Brain microvascular endothelial cell (primary cell): ENCODE data around the gene RAB20.

Source experiments
- DNase-seq: peaks from one replicate; pipeline ENCODE4 v3.0.0-alpha.2; 2020
- H3K27ac ChIP-seq: fragments of 250-450 bp; sonication (Bioruptor Pico); 2 replicates; pipeline ENCODE4 v1.5.1; 2020; ENCODE audit warnings: mild to moderate bottlenecking, moderate library complexity
- H3K27me3 ChIP-seq: fragments of 250-450 bp; sonication (Bioruptor Pico); replicated peaks from 2 replicates; pipeline ENCODE4 v1.5.1; 2020; ENCODE audit warnings: mild to moderate bottlenecking
- H3K36me3 ChIP-seq: fragments of 250-450 bp; sonication (Bioruptor Pico); replicated peaks from 2 replicates; pipeline ENCODE4 v1.5.1; 2020; ENCODE audit warnings: mild to moderate bottlenecking
- H3K4me3 ChIP-seq: 2 replicates; pipeline ENCODE4 v1.5.1; 2011; ENCODE audit warnings: low read depth, mild to moderate bottlenecking, control low read depth, low read length, moderate library complexity
- in situ Hi-C: cut with HindIII; loops from 2 replicates; pipeline ENCODE4 v1.10.0; 2017; ENCODE audit warnings: low sequenced_read_pairs, low pct_ligation_motif_present
- TF ChIP-seq, protein P1 (sequence below): IDR thresholded peaks from 2 replicates; pipeline ENCODE4 v1.5.1; 2011; ENCODE audit warnings: low read depth, mild to moderate bottlenecking, moderate library complexity, low read length, control low read depth, inconsistent platforms; ENCODE audit errors: missing control alignments

The RAB20 gene

DNA sequence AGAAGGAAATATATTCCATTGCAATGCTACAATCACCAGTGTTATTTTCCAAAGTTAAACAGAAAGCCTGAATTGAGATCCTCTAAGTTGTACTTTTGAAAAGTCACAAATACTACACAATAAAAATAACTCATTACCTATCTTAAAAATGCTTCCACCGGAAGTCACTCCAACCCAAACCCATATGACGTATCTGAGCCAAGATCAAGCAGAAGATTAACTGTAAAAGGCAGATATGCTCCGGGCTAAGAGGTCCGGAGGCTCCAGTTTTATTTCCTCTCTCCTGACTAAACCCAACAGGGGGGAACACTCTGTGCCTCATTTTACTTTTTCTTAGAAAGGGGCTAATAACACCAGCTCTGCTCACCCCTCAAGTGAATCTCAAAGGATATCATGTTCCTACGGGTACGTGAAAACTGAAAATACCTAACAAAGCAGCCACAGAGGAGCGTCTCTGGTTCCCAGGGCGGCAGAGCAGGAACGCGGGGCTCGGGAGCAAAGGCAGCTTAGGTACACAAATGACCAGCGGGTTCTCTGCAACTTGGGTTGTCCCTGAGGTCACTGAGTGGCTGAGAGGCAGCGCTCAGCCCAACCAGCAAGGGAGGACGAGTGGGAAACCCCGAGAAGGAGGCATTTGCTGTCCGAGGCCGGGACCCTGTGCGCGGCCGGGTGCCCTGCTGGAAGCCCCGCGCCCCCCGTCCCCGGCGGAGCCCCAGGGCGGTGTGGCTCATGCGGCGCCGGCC, 750 bp downstream of the RAB20 start:
- Histone ChIP-seq H3K36me3 (no peaks in the 10 kb centered on the region), H3K27ac (no peak overlapping the region), H3K27me3 (no peaks in the 10 kb centered on the region), H3K4me3 (peak overlapping the region; percentile 78)
- DNase-seq, result peak; percentile 20
- in situ Hi-C loops, result no loop called here
- TF ChIP-seq, protein P1, sequence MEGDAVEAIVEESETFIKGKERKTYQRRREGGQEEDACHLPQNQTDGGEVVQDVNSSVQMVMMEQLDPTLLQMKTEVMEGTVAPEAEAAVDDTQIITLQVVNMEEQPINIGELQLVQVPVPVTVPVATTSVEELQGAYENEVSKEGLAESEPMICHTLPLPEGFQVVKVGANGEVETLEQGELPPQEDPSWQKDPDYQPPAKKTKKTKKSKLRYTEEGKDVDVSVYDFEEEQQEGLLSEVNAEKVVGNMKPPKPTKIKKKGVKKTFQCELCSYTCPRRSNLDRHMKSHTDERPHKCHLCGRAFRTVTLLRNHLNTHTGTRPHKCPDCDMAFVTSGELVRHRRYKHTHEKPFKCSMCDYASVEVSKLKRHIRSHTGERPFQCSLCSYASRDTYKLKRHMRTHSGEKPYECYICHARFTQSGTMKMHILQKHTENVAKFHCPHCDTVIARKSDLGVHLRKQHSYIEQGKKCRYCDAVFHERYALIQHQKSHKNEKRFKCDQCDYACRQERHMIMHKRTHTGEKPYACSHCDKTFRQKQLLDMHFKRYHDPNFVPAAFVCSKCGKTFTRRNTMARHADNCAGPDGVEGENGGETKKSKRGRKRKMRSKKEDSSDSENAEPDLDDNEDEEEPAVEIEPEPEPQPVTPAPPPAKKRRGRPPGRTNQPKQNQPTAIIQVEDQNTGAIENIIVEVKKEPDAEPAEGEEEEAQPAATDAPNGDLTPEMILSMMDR, result no peak

DNA sequence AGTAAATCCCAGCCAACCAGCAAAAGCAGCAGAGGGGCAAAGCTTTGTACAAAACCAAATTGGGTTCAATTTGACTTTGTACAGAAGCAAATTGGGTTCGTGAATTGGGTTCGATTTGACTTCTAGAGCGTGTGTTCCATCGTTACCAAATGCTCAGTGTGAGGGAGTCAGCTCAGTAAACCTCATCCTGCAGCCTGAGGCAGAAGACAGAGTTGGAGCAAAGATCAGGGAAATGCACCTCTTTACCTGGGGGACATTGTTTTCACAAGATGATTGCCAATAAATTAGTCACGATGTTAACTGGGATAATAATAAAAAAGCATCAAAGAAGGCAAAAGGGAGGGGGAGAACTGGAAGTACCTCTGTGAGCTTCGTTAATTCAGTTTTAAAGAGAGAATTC, 1.5 kb downstream of the RAB20 start:
- H3K36me3 ChIP-seq, result no peaks in the 10 kb centered on the region

DNA sequence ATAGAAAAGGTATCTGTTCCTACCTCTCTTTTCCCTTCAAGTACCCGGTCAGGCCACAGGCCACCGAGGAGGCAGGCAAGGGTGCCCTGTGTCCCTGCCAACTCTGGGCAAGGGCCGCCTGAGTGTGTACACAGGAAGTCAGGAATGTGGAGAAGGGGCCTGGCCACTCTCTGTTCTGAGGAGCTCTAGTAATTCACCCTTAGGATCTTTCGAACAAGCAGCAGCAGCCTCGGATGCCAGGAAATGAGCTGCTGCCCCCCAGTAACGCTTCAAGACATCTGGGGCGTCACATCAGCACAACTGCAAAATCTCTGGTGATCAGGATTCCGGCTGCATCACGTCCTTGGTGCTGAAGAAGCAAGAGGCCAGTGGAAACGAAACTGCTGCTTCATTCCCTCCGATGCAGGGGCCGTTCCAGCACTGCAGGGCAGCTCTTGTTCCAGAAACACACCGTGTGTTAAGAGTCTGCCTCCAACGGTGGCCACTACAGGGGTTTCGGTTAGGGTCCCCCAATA, 2.0 kb downstream of the RAB20 start:
- peak; percentile 48 for DNase-seq
- in situ Hi-C loops, result no loop called here
- TF ChIP-seq, protein P1, result no peak

More for the DNA sequence above, 1.5 kb downstream of the RAB20 start:
- H3K4me3 ChIP-seq, result no peak overlapping the region
- TF ChIP-seq, protein P1, result no peak
- H3K27ac ChIP-seq, result no peak overlapping the region
- no peak for DNase-seq
- H3K27me3 ChIP-seq, result no peaks in the 10 kb centered on the region
- in situ Hi-C loops, result no loop called here

DNA sequence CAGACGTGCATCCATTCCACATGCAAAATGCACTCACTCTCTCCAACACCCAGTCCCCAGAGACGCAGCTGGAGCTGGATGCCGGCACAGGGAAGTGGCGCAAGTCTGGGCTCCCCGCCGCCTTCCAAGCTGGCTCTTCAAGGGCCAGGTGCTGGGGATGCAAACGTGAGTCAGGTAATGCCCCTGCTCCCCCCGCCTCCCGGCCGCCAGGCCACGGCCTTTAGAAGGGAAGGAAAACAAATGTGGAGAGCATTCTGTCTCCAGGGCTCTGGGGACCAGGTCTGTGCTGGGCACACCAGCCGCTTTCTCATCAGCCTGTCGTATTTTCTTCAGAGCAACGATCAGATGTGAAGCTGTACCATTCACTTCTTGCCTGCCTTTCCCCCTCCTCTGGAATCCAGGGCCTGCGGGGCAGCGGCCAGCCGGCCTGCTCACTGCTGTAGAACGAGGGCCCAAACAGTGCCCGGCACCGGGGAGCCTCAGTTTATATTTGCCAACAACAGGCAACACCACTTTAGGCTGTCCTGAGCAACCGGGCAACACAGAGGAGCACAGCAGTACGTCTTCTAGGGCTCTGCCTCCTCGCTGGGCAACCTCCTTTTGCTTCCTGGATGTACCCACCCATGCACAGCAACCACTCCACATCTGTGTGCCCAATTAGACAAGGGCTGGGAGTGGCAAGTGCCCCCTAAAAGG, 3.8 kb downstream of the RAB20 start:
- Histone ChIP-seq H3K27me3 (no peaks in the 10 kb centered on the region), H3K4me3 (no peak overlapping the region), H3K27ac (no peak overlapping the region), H3K36me3 (no peaks in the 10 kb centered on the region)
- no peak for DNase-seq
- in situ Hi-C loops, result no loop called here
- TF ChIP-seq, protein P1, result no peak

More for the DNA sequence above, 2.0 kb downstream of the RAB20 start:
- Histone ChIP-seq H3K27ac (no peak overlapping the region), H3K27me3 (no peaks in the 10 kb centered on the region), H3K36me3 (no peaks in the 10 kb centered on the region), H3K4me3 (no peak overlapping the region)

DNA sequence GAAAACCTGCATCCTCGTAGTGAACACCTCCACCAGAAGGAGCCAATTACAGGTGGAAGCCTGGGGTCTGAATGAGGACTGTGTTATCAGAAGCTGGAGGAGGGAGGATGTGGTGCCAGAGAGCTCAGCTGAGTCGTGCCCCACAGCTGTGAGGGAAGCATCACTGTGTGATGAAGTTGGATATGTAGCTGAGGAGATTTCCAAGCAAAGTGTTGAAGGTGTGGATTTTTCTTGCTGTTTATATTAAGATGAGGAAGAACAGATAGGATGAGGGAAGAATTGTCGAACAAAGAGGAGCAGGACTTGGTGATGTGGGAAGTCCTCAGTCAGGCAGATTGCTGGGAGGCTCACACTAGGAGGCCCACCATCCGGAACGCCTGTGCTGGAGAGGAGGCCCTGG, 4.4 kb downstream of the RAB20 start:
- DNase-seq, result no peak
- TF ChIP-seq, protein P1, result no peak
- Histone ChIP-seq H3K4me3 (no peak overlapping the region), H3K27me3 (no peaks in the 10 kb centered on the region), H3K27ac (no peak overlapping the region), H3K36me3 (no peaks in the 10 kb centered on the region)
- in situ Hi-C loops, result no loop called here
